PFSK-1 (cell line): ENCODE results near the gene SEC23IP.

Source experiments
- FOXP2 ChIP-seq: optimal IDR thresholded peaks from 2 replicates; pipeline ENCODE3; 2011; ENCODE audit warnings: borderline replicate concordance, control low read depth, inconsistent platforms; ENCODE audit not compliant: insufficient read depth; ENCODE audit errors: extremely low read length, extremely low read depth
- POLR2AphosphoS5 ChIP-seq: IDR thresholded peaks from 2 replicates; pipeline ENCODE4 v1.6.1; 2012; ENCODE audit warnings: low read depth, mild to moderate bottlenecking, control low read depth, low read length, moderate library complexity
- SIN3A ChIP-seq: IDR thresholded peaks from 2 replicates; pipeline ENCODE4 v1.6.1; 2012; ENCODE audit warnings: mild to moderate bottlenecking, low read length, moderate library complexity, borderline replicate concordance; ENCODE audit not compliant: insufficient read depth
- TAF1 ChIP-seq: IDR thresholded peaks from 2 replicates; pipeline ENCODE4 v1.6.1; 2012; ENCODE audit warnings: low read length, control low read depth, borderline replicate concordance; ENCODE audit not compliant: insufficient read depth
- TF ChIP-seq, protein P1 (sequence below), 2 experiments: IDR thresholded peaks; 2 replicates each; pipeline versions ENCODE4 v1.6.1 to v1.8.0; 2011 to 2012; ENCODE audit warnings: low read depth in 2 of 2, low read length in 2 of 2, control low read depth in 1 of 2, inconsistent platforms in 1 of 2, mild to moderate bottlenecking in 1 of 2, moderate library complexity in 1 of 2; ENCODE audit not compliant: insufficient read depth in 1 of 2

SEC23IP gene

DNA sequence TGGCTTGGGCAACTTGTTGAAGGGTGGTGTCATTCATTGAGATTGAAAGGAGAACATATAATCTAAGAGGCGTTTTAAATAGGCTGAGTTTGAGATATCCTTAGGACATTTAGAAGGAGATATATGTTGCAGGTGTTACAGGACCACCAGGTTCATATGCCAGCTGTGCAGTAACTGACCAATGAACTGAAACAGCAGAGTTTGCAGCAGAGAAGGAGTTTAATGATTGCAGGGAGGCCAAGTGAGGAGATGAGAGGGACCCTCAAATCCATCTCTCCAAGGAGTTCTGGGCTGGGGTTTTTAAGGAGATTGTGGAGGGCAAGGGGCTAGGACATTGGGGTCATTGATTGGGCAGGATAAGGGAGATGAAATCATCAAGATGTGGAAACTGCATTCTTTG lies 74.5 kb downstream of the SEC23IP start:
- TF ChIP-seq POLR2AphosphoS5: no peak
- TF ChIP-seq SIN3A: no peak
- no peak for TF ChIP-seq FOXP2
- TF ChIP-seq, protein P1, sequence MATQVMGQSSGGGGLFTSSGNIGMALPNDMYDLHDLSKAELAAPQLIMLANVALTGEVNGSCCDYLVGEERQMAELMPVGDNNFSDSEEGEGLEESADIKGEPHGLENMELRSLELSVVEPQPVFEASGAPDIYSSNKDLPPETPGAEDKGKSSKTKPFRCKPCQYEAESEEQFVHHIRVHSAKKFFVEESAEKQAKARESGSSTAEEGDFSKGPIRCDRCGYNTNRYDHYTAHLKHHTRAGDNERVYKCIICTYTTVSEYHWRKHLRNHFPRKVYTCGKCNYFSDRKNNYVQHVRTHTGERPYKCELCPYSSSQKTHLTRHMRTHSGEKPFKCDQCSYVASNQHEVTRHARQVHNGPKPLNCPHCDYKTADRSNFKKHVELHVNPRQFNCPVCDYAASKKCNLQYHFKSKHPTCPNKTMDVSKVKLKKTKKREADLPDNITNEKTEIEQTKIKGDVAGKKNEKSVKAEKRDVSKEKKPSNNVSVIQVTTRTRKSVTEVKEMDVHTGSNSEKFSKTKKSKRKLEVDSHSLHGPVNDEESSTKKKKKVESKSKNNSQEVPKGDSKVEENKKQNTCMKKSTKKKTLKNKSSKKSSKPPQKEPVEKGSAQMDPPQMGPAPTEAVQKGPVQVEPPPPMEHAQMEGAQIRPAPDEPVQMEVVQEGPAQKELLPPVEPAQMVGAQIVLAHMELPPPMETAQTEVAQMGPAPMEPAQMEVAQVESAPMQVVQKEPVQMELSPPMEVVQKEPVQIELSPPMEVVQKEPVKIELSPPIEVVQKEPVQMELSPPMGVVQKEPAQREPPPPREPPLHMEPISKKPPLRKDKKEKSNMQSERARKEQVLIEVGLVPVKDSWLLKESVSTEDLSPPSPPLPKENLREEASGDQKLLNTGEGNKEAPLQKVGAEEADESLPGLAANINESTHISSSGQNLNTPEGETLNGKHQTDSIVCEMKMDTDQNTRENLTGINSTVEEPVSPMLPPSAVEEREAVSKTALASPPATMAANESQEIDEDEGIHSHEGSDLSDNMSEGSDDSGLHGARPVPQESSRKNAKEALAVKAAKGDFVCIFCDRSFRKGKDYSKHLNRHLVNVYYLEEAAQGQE (IDR thresholded peaks at IDR 0.05; ENCODE audit: insufficient read depth in 1 of 2, low read depth in 2 of 2, low read length in 2 of 2): no peak
- no peak for TF ChIP-seq TAF1

DNA sequence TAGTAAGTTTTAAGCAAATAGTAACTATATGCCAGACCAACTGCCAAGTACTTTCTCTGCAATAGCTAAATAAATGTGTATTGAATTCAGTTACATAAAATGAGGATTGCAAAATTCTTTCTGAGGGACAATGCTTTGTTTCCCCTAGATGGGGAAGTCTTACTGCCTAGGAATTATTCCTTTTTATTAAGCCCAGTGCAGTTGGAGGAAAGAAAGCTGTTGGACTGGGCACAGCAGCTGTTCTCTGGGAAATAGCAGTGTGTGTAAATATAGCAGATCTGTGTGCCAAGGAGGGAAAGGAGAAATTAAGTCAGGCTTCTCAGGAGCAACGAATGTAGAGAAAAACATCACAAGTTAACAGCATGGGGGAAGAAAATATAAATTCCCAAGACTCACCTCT lies 77.1 kb downstream of the SEC23IP start:
- TF ChIP-seq SIN3A (no peak), POLR2AphosphoS5 (no peak), FOXP2 (no peak), TAF1 (no peak)
- TF ChIP-seq, protein P1 (IDR thresholded peaks at IDR 0.05; ENCODE audit: insufficient read depth in 1 of 2, low read depth in 2 of 2, low read length in 2 of 2): no peak

GRCh38 chr10:119970107-119970506 lies 77.6 kb downstream of the SEC23IP start:
- TF ChIP-seq SIN3A (no peak), TAF1 (no peak), FOXP2 (no peak), POLR2AphosphoS5 (no peak)
- TF ChIP-seq, protein P1 (IDR thresholded peaks at IDR 0.05; ENCODE audit: insufficient read depth in 1 of 2, low read depth in 2 of 2, low read length in 2 of 2): no peak

- TF ChIP-seq FOXP2 (no peak), SIN3A (no peak), POLR2AphosphoS5 (no peak), TAF1 (no peak)
- TF ChIP-seq, protein P1 (IDR thresholded peaks at IDR 0.05; ENCODE audit: insufficient read depth in 1 of 2, low read depth in 2 of 2, low read length in 2 of 2): no peak
Measured at GRCh38 chr10:119970963-119971362, 78.4 kb downstream of the SEC23IP start.

GRCh38 chr10:119973281-119973680 lies 80.8 kb downstream of the SEC23IP start:
- TF ChIP-seq TAF1 (no peak), FOXP2 (no peak), POLR2AphosphoS5 (no peak), SIN3A (no peak)
- TF ChIP-seq, protein P1 (IDR thresholded peaks at IDR 0.05; ENCODE audit: insufficient read depth in 1 of 2, low read depth in 2 of 2, low read length in 2 of 2): no peak
